H9 (cell line): ENCODE data around the gene DDIT4. TPM values are rescaled to one million over a fixed set of nuclear protein-coding genes. Genes with fewer than 3 reads are reported as not detected.

Experiments
- DNase-seq: peaks from one replicate; pipeline ENCODE4 v3.0.0-alpha.2; 2017
- H2AFZ ChIP-seq: one replicate; pipeline ENCODE4 v1.6.1; 2013; ENCODE audit warnings: mild to moderate bottlenecking, low read length, control low read depth, moderate library complexity
- H2AK5ac ChIP-seq: 2 replicates; pipeline ENCODE4 v1.6.1; 2013; ENCODE audit warnings: low read length, control low read depth, mixed read lengths; ENCODE audit not compliant: insufficient read length
- H2BK120ac ChIP-seq: one replicate; pipeline ENCODE4 v1.6.1; 2013; ENCODE audit warnings: low read depth, mild to moderate bottlenecking, low read length, control low read depth, inconsistent platforms; ENCODE audit not compliant: poor library complexity, severe bottlenecking
- H2BK12ac ChIP-seq: 2 replicates; pipeline ENCODE4 v1.6.1; 2013; ENCODE audit warnings: low read length, control low read depth, mixed read lengths, low read depth; ENCODE audit not compliant: insufficient read length
- H2BK15ac ChIP-seq: 2 replicates; pipeline ENCODE4 v1.6.1; 2013; ENCODE audit warnings: low read depth, low read length, control low read depth
- H2BK20ac ChIP-seq: one replicate; pipeline ENCODE4 v1.6.1; 2013; ENCODE audit warnings: low read depth, mild to moderate bottlenecking, low read length, control low read depth, inconsistent platforms; ENCODE audit not compliant: poor library complexity, severe bottlenecking
- H2BK5ac ChIP-seq: 2 replicates; pipeline ENCODE4 v1.6.1; 2013; ENCODE audit warnings: low read length, control low read depth, mixed read lengths; ENCODE audit not compliant: insufficient read length
- H3K14ac ChIP-seq: 2 replicates; pipeline ENCODE4 v1.6.1; 2013; ENCODE audit warnings: low read length, control low read depth; ENCODE audit not compliant: insufficient read depth
- H3K18ac ChIP-seq: 2 replicates; pipeline ENCODE4 v1.6.1; 2013; ENCODE audit warnings: low read depth, mild to moderate bottlenecking, mixed read lengths, low read length, control low read depth; ENCODE audit not compliant: insufficient read length
- H3K23ac ChIP-seq: 2 replicates; pipeline ENCODE4 v1.6.1; 2013; ENCODE audit warnings: low read length, control low read depth, mixed read lengths, low read depth; ENCODE audit not compliant: insufficient read length
- H3K23me2 ChIP-seq: 2 replicates; pipeline ENCODE4 v1.6.1; 2013; ENCODE audit warnings: low read depth, mild to moderate bottlenecking, mixed read lengths, low read length, control low read depth; ENCODE audit not compliant: insufficient read length, poor library complexity, severe bottlenecking
- H3K27ac ChIP-seq: 2 replicates; pipeline ENCODE4 v1.5.1; 2013; ENCODE audit warnings: low read length, control low read depth, mixed read lengths, low read depth; ENCODE audit not compliant: insufficient read length
- H3K27me3 ChIP-seq: 2 replicates; pipeline ENCODE4 v1.6.1; 2013; ENCODE audit warnings: low read length, control low read depth, inconsistent platforms; ENCODE audit not compliant: insufficient read depth
- H3K4ac ChIP-seq: 2 replicates; pipeline ENCODE4 v1.6.1; 2013; ENCODE audit warnings: low read depth, mild to moderate bottlenecking, control low read depth, inconsistent platforms, low read length, moderate library complexity
- H3K4me1 ChIP-seq: 2 replicates; pipeline ENCODE4 v1.6.1; 2013; ENCODE audit warnings: low read length, control low read depth, inconsistent platforms; ENCODE audit not compliant: insufficient read depth
- H3K4me2 ChIP-seq: 2 replicates; pipeline ENCODE4 v1.6.1; 2013; ENCODE audit warnings: low read length, control low read depth, mixed read lengths; ENCODE audit not compliant: insufficient read length, insufficient read depth
- H3K56ac ChIP-seq: 2 replicates; pipeline ENCODE4 v1.6.1; 2013; ENCODE audit warnings: low read depth, mild to moderate bottlenecking, mixed read lengths, low read length, control low read depth; ENCODE audit not compliant: insufficient read length
- H3K79me1 ChIP-seq: 2 replicates; pipeline ENCODE4 v1.6.1; 2013; ENCODE audit warnings: low read depth, mild to moderate bottlenecking, moderate library complexity, low read length, control low read depth, inconsistent platforms; ENCODE audit not compliant: insufficient read depth, poor library complexity, severe bottlenecking
- H3K79me2 ChIP-seq: 2 replicates; pipeline ENCODE4 v1.6.1; 2013; ENCODE audit warnings: low read length, control low read depth, inconsistent platforms; ENCODE audit not compliant: insufficient read depth
- H3K9ac ChIP-seq: 2 replicates; pipeline ENCODE4 v1.6.1; 2013; ENCODE audit warnings: low read length, control low read depth, mixed read lengths; ENCODE audit not compliant: insufficient read length; ENCODE audit errors: extremely low read depth
- H3K9me3 ChIP-seq: one replicate; pipeline ENCODE4 v1.6.1; 2013; ENCODE audit warnings: low read depth, low read length, inconsistent platforms; ENCODE audit not compliant: control insufficient read depth
- H3T11ph ChIP-seq: one replicate; pipeline ENCODE4 v1.6.1; 2013; ENCODE audit warnings: mild to moderate bottlenecking, low read length, control low read depth, inconsistent platforms
- H4K20me1 ChIP-seq: one replicate; pipeline ENCODE4 v1.6.1; 2013; ENCODE audit not compliant: control insufficient read depth, insufficient read length, insufficient read depth
- H4K5ac ChIP-seq: 2 replicates; pipeline ENCODE4 v1.6.1; 2013; ENCODE audit warnings: low read depth, mild to moderate bottlenecking, mixed read lengths, low read length, control low read depth; ENCODE audit not compliant: insufficient read length
- H4K8ac ChIP-seq: replicated peaks from 2 replicates; pipeline ENCODE4 v1.6.1; 2013; ENCODE audit warnings: low read length, control low read depth, mixed read lengths, low read depth; ENCODE audit not compliant: insufficient read length
- H4K91ac ChIP-seq: 2 replicates; pipeline ENCODE4 v1.6.1; 2013; ENCODE audit warnings: low read depth, mild to moderate bottlenecking, moderate library complexity, mixed read lengths, low read length, control low read depth; ENCODE audit not compliant: insufficient read length
- H3K27ac Mint-ChIP-seq, 3 experiments: 2 replicates in 2 of 3; 3 replicates in 1 of 3; pipeline ENCODE4 v1.8.0; 2020 to 2021; ENCODE audit warnings: mixed read lengths in 3 of 3, mild to moderate bottlenecking in 1 of 3, moderate library complexity in 1 of 3
- H3K27me3 Mint-ChIP-seq: 2 replicates; pipeline ENCODE4 v1.8.0; 2021; ENCODE audit warnings: low read depth, mild to moderate bottlenecking, moderate library complexity, mixed read lengths
- H3K36me3 Mint-ChIP-seq, 3 experiments: 2 replicates in 2 of 3; 3 replicates in 1 of 3; pipeline ENCODE4 v1.8.0; 2020 to 2021; ENCODE audit warnings: low read depth in 3 of 3, mixed read lengths in 3 of 3; ENCODE audit not compliant: insufficient read depth in 1 of 3
- H3K4me1 Mint-ChIP-seq, 2 experiments: 2 replicates each; pipeline ENCODE4 v1.8.0; 2020; ENCODE audit warnings: mixed read lengths in 2 of 2
- H3K4me3 Mint-ChIP-seq, 2 experiments: 2 replicates in 1 of 2; 3 replicates in 1 of 2; pipeline ENCODE4 v1.8.0; 2020 to 2021; ENCODE audit warnings: mild to moderate bottlenecking in 2 of 2, mixed read lengths in 2 of 2, moderate library complexity in 1 of 2
- H3K9me3 Mint-ChIP-seq, 2 experiments: 2 replicates in 1 of 2; 3 replicates in 1 of 2; pipeline ENCODE4 v1.8.0; 2020; ENCODE audit warnings: mild to moderate bottlenecking in 2 of 2, mixed read lengths in 2 of 2, moderate library complexity in 1 of 2
- WGBS: extraction: QIAGEN DNeasy Blood & Tissue Kit; methylation state at CpG from one replicate; pipeline ENCODE4 v1.1.7; 2013; ENCODE audit warnings: missing lambda C conversion rate, low lambda C conversion rate, mixed read lengths; ENCODE audit not compliant: insufficient read length; ENCODE audit errors: extremely low coverage; 5-methylcytosine and 5-hydroxymethylcytosine counted together
- total RNA-seq: library from RNA; stranded (reverse); gene quantifications from 2 replicates; pipeline ENCODE4 v1.2.1, GENCODE V29; 2021
- TF ChIP-seq, protein P1 (sequence below): fragments of 200-600 bp; sonication (generic); conservative IDR thresholded peaks from 3 replicates; pipeline ENCODE4 v1.8.0; 2021; ENCODE audit warnings: antibody characterized with exemption, mild to moderate bottlenecking

Gene DDIT4
- total RNA-seq, 1 experiment from 2014 or later: 84.0 TPM

- H4K8ac ChIP-seq: no peak overlapping the region
- no peaks in the 10 kb centered on the region; a peak in 1 of 5 replicates for H3K9me3 Mint-ChIP-seq
- no peak overlapping the region for H3K27ac ChIP-seq
- H3K36me3 Mint-ChIP-seq: no peaks in the 10 kb centered on the region
- H3T11ph ChIP-seq: no peak overlapping the region
- no peak overlapping the region for H4K5ac ChIP-seq
- no peak for DNase-seq
- H4K91ac ChIP-seq: no peak overlapping the region
- H3K9ac ChIP-seq: peak overlapping the region; percentile 8
- no peak overlapping the region for H3K4ac ChIP-seq
- no peaks in the 10 kb centered on the region for H4K20me1 ChIP-seq
- no peaks in the 10 kb centered on the region; the same call in 1 of the 2 replicates for H3K27me3 Mint-ChIP-seq
- no peak overlapping the region for H3K56ac ChIP-seq
- no peak overlapping the region for H3K18ac ChIP-seq
- TF ChIP-seq, protein P1, sequence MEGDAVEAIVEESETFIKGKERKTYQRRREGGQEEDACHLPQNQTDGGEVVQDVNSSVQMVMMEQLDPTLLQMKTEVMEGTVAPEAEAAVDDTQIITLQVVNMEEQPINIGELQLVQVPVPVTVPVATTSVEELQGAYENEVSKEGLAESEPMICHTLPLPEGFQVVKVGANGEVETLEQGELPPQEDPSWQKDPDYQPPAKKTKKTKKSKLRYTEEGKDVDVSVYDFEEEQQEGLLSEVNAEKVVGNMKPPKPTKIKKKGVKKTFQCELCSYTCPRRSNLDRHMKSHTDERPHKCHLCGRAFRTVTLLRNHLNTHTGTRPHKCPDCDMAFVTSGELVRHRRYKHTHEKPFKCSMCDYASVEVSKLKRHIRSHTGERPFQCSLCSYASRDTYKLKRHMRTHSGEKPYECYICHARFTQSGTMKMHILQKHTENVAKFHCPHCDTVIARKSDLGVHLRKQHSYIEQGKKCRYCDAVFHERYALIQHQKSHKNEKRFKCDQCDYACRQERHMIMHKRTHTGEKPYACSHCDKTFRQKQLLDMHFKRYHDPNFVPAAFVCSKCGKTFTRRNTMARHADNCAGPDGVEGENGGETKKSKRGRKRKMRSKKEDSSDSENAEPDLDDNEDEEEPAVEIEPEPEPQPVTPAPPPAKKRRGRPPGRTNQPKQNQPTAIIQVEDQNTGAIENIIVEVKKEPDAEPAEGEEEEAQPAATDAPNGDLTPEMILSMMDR: peak; percentile 28; the same call in 1 of the 3 replicates
- no peak overlapping the region for H3K23ac ChIP-seq
- H2BK20ac ChIP-seq: no peak overlapping the region
- no peaks in the 10 kb centered on the region for H3K79me2 ChIP-seq
- no CpG with 5 or more reads among the region's 30 CpGs for WGBS
- H2BK120ac ChIP-seq: no peak overlapping the region
- no peak overlapping the region for H2BK12ac ChIP-seq
- peaks cover 4% of the 10 kb centered on the region for H3K23me2 ChIP-seq
- no peak overlapping the region for H2AK5ac ChIP-seq
- H3K4me2 ChIP-seq: peak overlapping the region; percentile 40
- peaks cover 55 to 68% of the 10 kb centered on the region in 2 experiments for H3K4me1 Mint-ChIP-seq
- H2BK5ac ChIP-seq: no peak overlapping the region
- H3K27me3 ChIP-seq: no peaks in the 10 kb centered on the region
- H3K27ac Mint-ChIP-seq: peak overlapping the region; percentile 97 to 99 (median 99)
- no peak overlapping the region for H3K14ac ChIP-seq
- H2AFZ ChIP-seq: no peak overlapping the region
- peaks cover 20% of the 10 kb centered on the region for H3K4me1 ChIP-seq
- H3K79me1 ChIP-seq: no peaks in the 10 kb centered on the region
- H3K4me3 Mint-ChIP-seq: peak overlapping the region; percentile 65 to 81
- no peaks in the 10 kb centered on the region for H3K9me3 ChIP-seq
- no peak overlapping the region for H2BK15ac ChIP-seq
Measured at GRCh38 chr10:72260976-72261783, 12.5 kb upstream of the DDIT4 start.
